Measurements from ENCODE around the gene GARNL3. TPM values are rescaled to one million over a fixed set of nuclear protein-coding genes. Genes with fewer than 3 reads are reported as not detected.

GARNL3 gene
- total and polyA plus RNA-seq, 12 donors, result 12.2 to 43.2 (median 28.6) TPM

GRCh38 chr9:127347831-127348776 lies 83.5 kb downstream of the GARNL3 start:
- Histone ChIP-seq H3K4me1 (replicated peaks in 1 of 2) (no peaks in the 10 kb centered on the region), H3K36me3 (replicated peaks in 1 of 2) (peaks cover 0 to 23% of the 10 kb centered on the region in 2 donors), H3K27ac (no peak overlapping the region), H3K27me3 (no peaks in the 10 kb centered on the region), H3K4me3 (no peak overlapping the region), H3K9me3 (replicated peaks in 1 of 3) (no peaks in the 10 kb centered on the region)
- peak in 4 of 7 donors; percentile 25 to 64 (median 33) for DNase-seq
- intact Hi-C loops (cut with DNase I), result no loop called here
- 65 to 78% (median 68%) methylated on average over 8 of the region's 8 CpGs for WGBS, 4 donors
- TF ChIP-seq CTCF (IDR thresholded peaks at IDR 0.05) (peak; percentile 33 to 70 (median 46)), POLR2A (IDR thresholded peaks at IDR 0.05) (no peak)

- DNase-seq, result no peak
- Histone ChIP-seq H3K36me3 (replicated peaks in 1 of 2) (peaks cover 0 to 15% of the 10 kb centered on the region in 2 donors), H3K27ac (no peak overlapping the region), H3K4me3 (no peak overlapping the region), H3K27me3 (no peaks in the 10 kb centered on the region), H3K9me3 (replicated peaks in 1 of 3) (no peaks in the 10 kb centered on the region), H3K4me1 (replicated peaks in 1 of 2) (no peaks in the 10 kb centered on the region)
- WGBS, 4 donors, result 89 to 94% (median 93%) methylated on average over 12 of the region's 12 CpGs
- intact Hi-C loops (cut with DNase I), result no loop called here
- no peak for TF ChIP-seq POLR2A (IDR thresholded peaks at IDR 0.05)
- TF ChIP-seq CTCF (IDR thresholded peaks at IDR 0.05), result no peak
Observed at GRCh38 chr9:127349483-127350113, 85.0 kb downstream of the GARNL3 start.

- no peak overlapping the region for H3K4me3 ChIP-seq
- H3K27me3 ChIP-seq, result no peaks in the 10 kb centered on the region
- no peaks in the 10 kb centered on the region for H3K4me1 ChIP-seq (replicated peaks in 1 of 2)
- H3K36me3 ChIP-seq (replicated peaks in 1 of 2), result peaks cover 0 to 9% of the 10 kb centered on the region in 2 donors
- H3K9me3 ChIP-seq (replicated peaks in 1 of 3), result no peaks in the 10 kb centered on the region
- 88 to 95% (median 94%) methylated on average over 4 of the region's 4 CpGs for WGBS, 4 donors
- TF ChIP-seq POLR2A (IDR thresholded peaks at IDR 0.05) (no peak), CTCF (IDR thresholded peaks at IDR 0.05) (no peak)
- DNase-seq, result no peak
- H3K27ac ChIP-seq, result no peak overlapping the region
- intact Hi-C loops (cut with DNase I), result no loop called here
Observed at GRCh38 chr9:127351182-127352166, 86.9 kb downstream of the GARNL3 start.
